ENCODE measurements around the gene GDF2. TPM values are rescaled to one million over a fixed set of nuclear protein-coding genes. Genes with fewer than 3 reads are reported as not detected.

Gene GDF2
- total and polyA plus RNA-seq, 3 donors from 2014 or later: 0.19 to 0.39 TPM; not detected in 1

GRCh38 chr10:47325303-47326291 lies 3.3 kb downstream of the GDF2 start:
- 90 to 96% methylated on average over 30 of the region's 30 CpGs for WGBS, 2 donors
- Histone ChIP-seq H3K9me3 (no peaks in the 10 kb centered on the region), H3K4me1 (no peaks in the 10 kb centered on the region), H3K36me3 (ENCODE audit: low read depth, missing control alignments) (no peaks in the 10 kb centered on the region), H3K27ac (no peak overlapping the region), H3K27me3 (no peaks in the 10 kb centered on the region), H3K4me3 (no peak overlapping the region)
- no peak for DNase-seq
- intact Hi-C loops (cut with DNase I; ENCODE audit: low total_unique reads): no loop called here
- TF ChIP-seq POLR2A (IDR thresholded peaks at IDR 0.05) (no peak), CTCF (IDR thresholded peaks at IDR 0.05) (no peak)

GRCh38 chr10:47326306-47326926 lies 4.2 kb downstream of the GDF2 start:
- H3K27me3 ChIP-seq: no peaks in the 10 kb centered on the region

GRCh38 chr10:47326927-47327330 lies 4.7 kb downstream of the GDF2 start:
- H3K27me3 ChIP-seq: no peaks in the 10 kb centered on the region
- 87 to 89% methylated on average over 11 of the region's 11 CpGs for WGBS, 2 donors
- H3K9me3 ChIP-seq: no peaks in the 10 kb centered on the region
- intact Hi-C loops (cut with DNase I; ENCODE audit: low total_unique reads): no loop called here
- TF ChIP-seq CTCF (IDR thresholded peaks at IDR 0.05): no peak
- H3K4me3 ChIP-seq: no peak overlapping the region
- no peak overlapping the region for H3K27ac ChIP-seq
- no peaks in the 10 kb centered on the region for H3K36me3 ChIP-seq (ENCODE audit: low read depth, missing control alignments)
- no peak for DNase-seq
- H3K4me1 ChIP-seq: no peaks in the 10 kb centered on the region

More at GRCh38 chr10:47326306-47326926, 4.2 kb downstream of the GDF2 start:
- Histone ChIP-seq H3K9me3 (no peaks in the 10 kb centered on the region), H3K36me3 (ENCODE audit: low read depth, missing control alignments) (no peaks in the 10 kb centered on the region), H3K4me1 (no peaks in the 10 kb centered on the region), H3K4me3 (no peak overlapping the region), H3K27ac (no peak overlapping the region)
- DNase-seq: no peak
- TF ChIP-seq POLR2A (IDR thresholded peaks at IDR 0.05): no peak
- no peak for TF ChIP-seq CTCF (IDR thresholded peaks at IDR 0.05)
- intact Hi-C loops (cut with DNase I; ENCODE audit: low total_unique reads): no loop called here
- 71 to 82% methylated on average over 4 to 5 of the region's 5 CpGs for WGBS, 2 donors

GRCh38 chr10:47329855-47330254 lies 7.6 kb downstream of the GDF2 start:
- Histone ChIP-seq H3K4me1 (no peaks in the 10 kb centered on the region), H3K27me3 (no peaks in the 10 kb centered on the region), H3K4me3 (no peak overlapping the region), H3K9me3 (no peaks in the 10 kb centered on the region), H3K36me3 (ENCODE audit: low read depth, missing control alignments) (no peaks in the 10 kb centered on the region), H3K27ac (no peak overlapping the region)
- intact Hi-C loops (cut with DNase I; ENCODE audit: low total_unique reads): no loop called here
- no peak for DNase-seq
- 91% methylated on average over 4 of the region's 4 CpGs for WGBS, 2 donors
- TF ChIP-seq CTCF (IDR thresholded peaks at IDR 0.05) (no peak), POLR2A (IDR thresholded peaks at IDR 0.05) (no peak)

Data from testis (tissue), 3 donors.